Cardiac fibroblast (primary cell): ENCODE measurements around the gene STARD7.

Experiments used
- DNase-seq, 2 donors: peaks; one replicate each; pipeline versions ENCODE4 v3.0.0 to v3.0.0-alpha.2; 2010; ENCODE audit warnings: low read depth in 2 of 2
- H3K4me3 ChIP-seq, 2 donors: replicated peaks in 1 of 2; 1 replicate in 1 of 2; 2 replicates in 1 of 2; pipeline ENCODE4 v1.5.1; 2011; ENCODE audit warnings: low read depth in 2 of 2, low read length in 2 of 2, mild to moderate bottlenecking in 2 of 2, moderate library complexity in 1 of 2
- TF ChIP-seq, protein P1 (sequence below): IDR thresholded peaks from one replicate; pipeline ENCODE4 v1.5.1; 2011; ENCODE audit warnings: low read depth, mild to moderate bottlenecking, low read length, inconsistent platforms

Gene STARD7

GRCh38 chr2:96250188-96250587, 41.6 kb upstream of the STARD7 start:
- TF ChIP-seq, protein P1, sequence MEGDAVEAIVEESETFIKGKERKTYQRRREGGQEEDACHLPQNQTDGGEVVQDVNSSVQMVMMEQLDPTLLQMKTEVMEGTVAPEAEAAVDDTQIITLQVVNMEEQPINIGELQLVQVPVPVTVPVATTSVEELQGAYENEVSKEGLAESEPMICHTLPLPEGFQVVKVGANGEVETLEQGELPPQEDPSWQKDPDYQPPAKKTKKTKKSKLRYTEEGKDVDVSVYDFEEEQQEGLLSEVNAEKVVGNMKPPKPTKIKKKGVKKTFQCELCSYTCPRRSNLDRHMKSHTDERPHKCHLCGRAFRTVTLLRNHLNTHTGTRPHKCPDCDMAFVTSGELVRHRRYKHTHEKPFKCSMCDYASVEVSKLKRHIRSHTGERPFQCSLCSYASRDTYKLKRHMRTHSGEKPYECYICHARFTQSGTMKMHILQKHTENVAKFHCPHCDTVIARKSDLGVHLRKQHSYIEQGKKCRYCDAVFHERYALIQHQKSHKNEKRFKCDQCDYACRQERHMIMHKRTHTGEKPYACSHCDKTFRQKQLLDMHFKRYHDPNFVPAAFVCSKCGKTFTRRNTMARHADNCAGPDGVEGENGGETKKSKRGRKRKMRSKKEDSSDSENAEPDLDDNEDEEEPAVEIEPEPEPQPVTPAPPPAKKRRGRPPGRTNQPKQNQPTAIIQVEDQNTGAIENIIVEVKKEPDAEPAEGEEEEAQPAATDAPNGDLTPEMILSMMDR: no peak
- no peak overlapping the region for H3K4me3 ChIP-seq
- DNase-seq: no peak

DNA sequence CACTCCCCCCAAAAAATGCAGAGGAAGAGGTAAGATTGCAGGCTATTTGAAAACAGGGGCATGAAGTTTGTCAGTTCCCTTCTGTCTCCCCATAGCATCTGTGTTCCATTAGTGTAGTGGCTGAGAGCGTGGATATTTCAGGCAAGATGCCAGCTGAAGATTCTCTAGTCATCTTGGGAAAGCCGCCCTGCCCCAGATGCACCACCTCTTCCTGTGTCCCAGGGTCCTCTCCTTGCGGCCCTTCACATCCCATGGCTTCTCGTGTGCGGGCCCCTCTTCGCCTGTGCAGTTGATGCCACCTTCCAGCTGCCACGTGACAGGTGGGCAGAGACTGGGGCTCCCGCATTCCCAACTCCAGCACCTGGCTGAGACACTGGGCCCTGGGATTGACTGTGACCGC, 41.0 kb upstream of the STARD7 start:
- peak; percentile 46 to 66 for DNase-seq
- TF ChIP-seq, protein P1: no peak
- no peak overlapping the region for H3K4me3 ChIP-seq

- TF ChIP-seq, protein P1: no peak
- DNase-seq: no peak
These were observed 40.0 kb upstream of the STARD7 start for GRCh38 chr2:96248624-96249023.

GRCh38 chr2:96247896-96248295, 39.3 kb upstream of the STARD7 start:
- DNase-seq: no peak

More at GRCh38 chr2:96248624-96249023, 40.0 kb upstream of the STARD7 start:
- no peak overlapping the region for H3K4me3 ChIP-seq

GRCh38 chr2:96247009-96247408, 38.4 kb upstream of the STARD7 start:
- DNase-seq: no peak
- TF ChIP-seq, protein P1: no peak
- no peak overlapping the region for H3K4me3 ChIP-seq

More at GRCh38 chr2:96247896-96248295, 39.3 kb upstream of the STARD7 start:
- H3K4me3 ChIP-seq: no peak overlapping the region
- TF ChIP-seq, protein P1: no peak

DNA sequence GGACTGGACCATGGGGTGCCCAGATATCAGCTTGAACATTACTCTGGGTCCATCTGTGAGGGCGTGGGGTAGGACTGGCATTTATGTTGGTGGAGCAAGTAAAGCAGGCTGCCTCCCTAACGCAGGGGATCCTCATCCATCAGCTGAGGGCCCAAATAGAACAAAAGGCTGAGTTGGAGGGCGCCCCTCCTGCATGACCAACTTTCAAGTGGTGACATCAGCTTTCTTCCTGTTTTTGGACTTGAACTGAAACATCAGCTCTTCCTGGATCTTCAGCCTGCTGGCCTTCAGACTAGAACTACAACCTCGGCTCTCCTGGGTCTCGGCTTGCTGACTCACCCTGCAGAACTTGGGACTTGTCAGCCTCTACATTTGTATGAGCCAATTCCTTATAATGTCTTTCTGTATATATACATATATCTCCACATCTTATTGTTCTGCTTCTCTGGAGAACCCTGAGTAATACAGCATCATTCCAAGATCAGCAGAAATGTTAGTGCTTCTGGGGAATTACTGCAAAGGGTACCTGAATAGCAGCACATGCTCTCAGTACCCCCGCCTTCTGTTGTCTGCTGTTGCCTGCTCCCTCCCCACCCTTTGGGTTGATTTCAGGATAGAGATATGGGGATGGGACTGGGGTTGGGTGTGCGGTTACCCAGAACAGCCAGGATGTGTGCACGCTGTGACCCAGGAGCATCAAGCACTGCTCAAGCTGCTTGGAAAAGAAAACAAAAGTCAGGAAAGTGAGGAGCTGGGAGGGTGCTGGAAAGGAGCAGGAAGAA, 37.2 kb upstream of the STARD7 start:
- DNase-seq: peak; percentile 69 to 90
- TF ChIP-seq, protein P1: no peak
- H3K4me3 ChIP-seq: no peak overlapping the region
